GM08714 (cell line): ENCODE results near the gene TDO2.
"Not testable (repeated sequence)": the region's sequence is repeated elsewhere in the genome, so short reads cannot be mapped to it uniquely, and the experiment has no call there.

Experiments
- H3K4me3 ChIP-seq: fragments of 200-500 bp; sonication (Bioruptor generic); 2 replicates; pipeline ENCODE4 v1.5.1; 2014; ENCODE audit warnings: mild to moderate bottlenecking, low read length, inconsistent platforms
- ZNF274 ChIP-seq: IDR thresholded peaks from 2 replicates; pipeline ENCODE4 v1.6.1; 2012; ENCODE audit warnings: mild to moderate bottlenecking, low read depth, low read length

The TDO2 gene

DNA sequence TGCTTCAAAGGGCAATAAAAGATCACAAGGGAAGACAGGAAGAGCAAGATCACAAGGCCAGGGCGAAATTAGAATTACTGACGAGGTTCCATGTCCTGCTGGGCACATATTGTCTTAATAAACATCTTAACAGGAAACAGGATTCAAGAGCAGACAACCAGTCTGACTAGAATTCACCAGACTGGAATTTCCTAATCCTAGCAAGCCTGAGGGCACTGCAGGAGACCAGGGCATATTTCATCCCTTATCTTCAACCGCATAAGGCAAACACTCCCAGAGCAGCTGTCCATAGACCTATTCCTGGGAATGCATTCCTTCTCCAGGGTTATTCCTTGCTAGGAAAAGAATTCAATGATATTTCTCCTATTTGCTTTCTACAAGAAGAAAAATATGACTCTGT, 12.4 kb upstream of the TDO2 start:
- no peak for TF ChIP-seq ZNF274

DNA sequence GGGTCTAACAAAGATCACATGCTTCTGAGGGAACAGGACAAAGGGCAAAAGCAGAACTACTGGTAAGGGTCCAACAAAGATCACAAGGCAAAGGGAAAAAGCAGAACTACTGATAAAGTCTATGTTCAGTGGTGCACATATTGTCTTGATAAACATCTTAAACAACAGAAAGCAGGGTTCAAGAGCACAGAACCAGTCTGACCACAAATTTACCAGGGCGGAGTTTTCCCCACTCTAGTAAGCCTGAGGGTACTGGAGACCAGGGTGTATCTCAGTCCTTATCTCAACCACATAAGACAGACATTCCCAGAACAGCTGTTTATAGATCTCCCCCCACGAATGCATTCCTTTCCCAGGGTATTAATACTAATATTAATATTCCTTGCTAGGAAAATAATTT, 5.1 kb upstream of the TDO2 start:
- not testable (repeated sequence) for H3K4me3 ChIP-seq

More for the DNA sequence above, 12.4 kb upstream of the TDO2 start:
- no peak overlapping the region for H3K4me3 ChIP-seq

DNA sequence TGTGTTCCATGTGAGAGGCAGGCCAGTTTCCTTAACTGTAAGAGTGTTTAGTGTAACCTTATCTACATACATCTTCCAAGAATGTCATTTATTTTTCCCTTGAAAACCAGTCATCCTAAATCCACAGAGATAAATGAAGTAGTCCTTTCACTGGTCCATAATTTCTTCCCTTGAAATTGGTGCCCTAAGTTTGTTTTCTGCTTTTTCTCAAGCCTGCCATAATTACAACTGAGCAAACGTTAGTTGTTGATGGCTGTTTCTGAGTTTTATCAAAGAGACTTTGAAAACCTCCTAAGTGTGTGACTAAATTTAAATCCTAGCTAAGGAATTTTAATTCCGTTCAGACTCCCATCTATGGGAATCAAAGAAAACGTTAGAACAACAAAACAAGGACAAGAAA, 3.6 kb upstream of the TDO2 start:
- TF ChIP-seq ZNF274 = no peak
- no peak overlapping the region for H3K4me3 ChIP-seq

DNA sequence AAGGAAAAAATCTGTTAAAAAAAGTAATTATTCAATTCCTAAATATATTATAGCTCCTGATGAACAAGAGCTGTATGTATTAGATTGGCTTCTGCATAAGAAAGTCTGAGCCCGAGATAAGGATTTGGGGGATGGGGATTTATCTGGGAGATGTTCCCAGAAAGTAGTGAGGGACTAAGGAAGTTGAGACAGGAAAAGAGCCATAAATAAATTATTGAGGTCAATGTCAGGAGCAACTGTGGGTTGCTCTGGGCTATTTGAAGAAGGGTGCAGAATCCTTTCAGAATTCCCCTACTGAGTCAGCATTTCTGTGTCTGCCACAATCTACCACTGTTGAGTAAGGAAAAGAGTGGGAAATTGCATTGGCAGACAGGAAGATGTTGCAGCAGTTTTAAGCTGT, 3.1 kb upstream of the TDO2 start:
- no peak for TF ChIP-seq ZNF274

DNA sequence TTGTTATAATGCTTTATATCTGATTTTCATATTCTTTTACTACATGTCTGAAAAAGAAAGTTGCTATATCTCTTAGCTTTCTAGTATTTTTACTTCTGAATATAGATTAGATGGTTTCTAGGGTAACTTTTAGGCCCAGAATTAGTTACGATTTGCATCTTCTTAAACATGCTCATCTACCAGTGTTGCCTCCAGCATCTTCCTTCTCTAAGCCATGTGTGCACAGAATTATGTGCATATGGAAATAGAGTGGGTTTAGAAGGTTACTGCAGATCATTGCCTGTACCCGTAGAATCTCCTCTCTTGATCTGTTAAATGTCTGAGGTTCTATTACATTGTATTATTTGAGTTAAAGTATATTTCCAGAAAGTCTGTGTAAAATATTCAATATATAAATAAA, 2.5 kb upstream of the TDO2 start:
- TF ChIP-seq ZNF274 = no peak
- H3K4me3 ChIP-seq = no peak overlapping the region

More for the DNA sequence above, 3.1 kb upstream of the TDO2 start:
- H3K4me3 ChIP-seq = no peak overlapping the region

DNA sequence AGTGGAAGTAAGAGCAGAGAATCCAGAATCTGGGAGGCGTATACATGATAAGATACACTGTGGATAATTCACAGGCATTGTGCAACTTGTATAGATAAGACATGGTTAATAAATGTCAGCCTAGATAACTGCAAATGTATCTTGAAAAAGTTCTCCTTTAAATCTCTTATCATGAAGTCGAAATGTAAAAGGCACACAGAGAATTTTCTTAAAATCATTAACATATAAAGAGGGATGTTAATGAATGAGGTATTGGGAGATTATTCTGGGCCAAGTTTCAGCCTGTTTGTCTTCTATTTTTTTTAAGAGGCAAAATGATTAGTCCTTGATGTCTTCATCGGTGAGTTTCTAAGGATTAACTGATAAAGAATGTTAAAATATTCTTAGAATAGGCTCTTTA, 835 bp downstream of the TDO2 start:
- no peak for TF ChIP-seq ZNF274

DNA sequence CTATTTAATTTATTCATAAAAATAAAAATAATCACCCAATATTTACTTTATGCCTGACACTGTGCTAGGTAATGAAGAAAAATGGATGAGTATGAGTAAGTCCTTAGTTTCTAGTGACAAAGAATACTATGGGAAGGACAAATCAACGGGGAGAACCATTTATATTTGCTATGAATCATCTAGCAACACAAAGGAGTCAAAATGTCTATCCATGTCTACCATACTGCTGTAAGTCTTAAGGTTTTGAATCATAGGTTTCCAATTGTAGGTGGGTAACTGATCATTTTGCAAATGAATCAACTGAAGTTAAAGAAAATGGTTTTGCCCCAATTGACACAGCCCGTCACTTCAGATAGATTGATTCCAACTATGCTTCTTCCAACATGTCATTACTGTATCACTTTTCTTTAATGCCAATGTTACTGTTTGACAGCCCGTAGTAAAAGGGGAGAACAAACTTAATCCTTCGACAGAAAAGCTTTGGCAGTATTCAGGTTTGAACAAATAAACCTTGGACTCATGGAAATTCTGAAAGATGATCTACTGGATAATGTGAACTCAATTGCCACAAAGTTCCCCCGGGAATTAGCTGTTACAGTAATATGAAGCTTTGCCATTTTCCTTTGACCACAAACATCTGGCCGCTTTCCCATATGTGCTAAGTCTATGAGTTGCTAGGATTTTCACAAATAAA, 3.2 kb downstream of the TDO2 start:
- no peak for TF ChIP-seq ZNF274
- no peak overlapping the region for H3K4me3 ChIP-seq

More for the DNA sequence above, 835 bp downstream of the TDO2 start:
- H3K4me3 ChIP-seq = no peak overlapping the region

DNA sequence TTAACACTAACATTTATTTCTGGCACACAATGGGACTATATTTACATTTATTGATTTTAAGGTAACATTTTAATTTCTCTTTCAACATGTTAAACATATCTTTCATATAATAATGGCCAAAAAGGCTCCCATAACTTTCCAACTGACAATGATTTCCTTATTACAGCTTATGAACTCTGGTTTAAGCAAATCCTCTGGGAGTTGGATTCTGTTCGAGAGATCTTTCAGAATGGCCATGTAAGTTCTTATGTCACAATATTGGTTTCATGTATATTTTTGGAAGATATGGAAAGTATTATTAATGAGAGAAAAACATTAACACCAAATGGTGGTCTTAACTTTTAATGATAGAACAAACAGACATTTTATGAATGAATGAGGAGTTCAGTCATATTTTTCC, 4.1 kb downstream of the TDO2 start:
- no peak overlapping the region for H3K4me3 ChIP-seq
- TF ChIP-seq ZNF274 = no peak

DNA sequence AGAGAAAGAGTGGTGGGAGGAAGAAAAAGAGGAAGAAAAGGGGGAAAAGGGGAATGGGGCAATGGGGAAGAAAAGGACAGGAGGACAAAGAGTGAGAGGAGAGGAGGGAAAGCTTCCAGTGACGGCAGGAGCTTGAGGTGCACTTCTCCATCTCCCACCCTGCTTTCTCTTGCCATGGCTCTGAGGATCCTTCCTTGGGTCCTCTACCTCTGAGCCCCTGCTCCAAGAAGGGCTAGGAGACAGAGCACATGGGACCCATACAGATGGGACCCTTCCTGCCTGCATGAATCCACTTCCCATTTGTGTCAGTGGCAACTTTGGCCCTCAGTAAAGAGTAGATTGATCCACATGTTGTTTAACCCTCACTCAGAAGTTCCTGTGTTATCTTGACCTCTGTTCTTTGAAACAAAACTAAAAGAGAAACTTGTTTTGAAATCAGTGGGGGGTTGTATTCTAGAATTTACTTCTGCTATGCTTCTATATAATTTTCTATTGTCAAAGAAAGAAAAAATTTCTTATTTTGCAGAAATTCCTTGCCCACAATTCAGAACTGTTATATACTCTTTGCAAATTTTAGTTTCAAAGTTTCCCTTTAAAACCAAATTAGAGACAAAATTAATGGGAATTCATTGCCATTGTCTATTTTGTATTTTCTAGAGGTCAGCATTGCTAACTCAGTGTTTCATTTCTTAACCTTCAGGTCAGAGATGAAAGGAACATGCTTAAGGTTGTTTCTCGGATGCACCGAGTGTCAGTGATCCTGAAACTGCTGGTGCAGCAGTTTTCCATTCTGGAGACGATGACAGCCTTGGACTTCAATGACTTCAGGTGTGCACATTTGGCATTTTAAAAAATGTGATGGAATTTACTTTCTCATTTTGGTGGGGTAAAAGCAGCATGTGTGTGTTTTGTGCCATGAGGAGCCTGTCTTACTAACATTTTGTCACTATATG, 5.0 kb downstream of the TDO2 start:
- H3K4me3 ChIP-seq = no peak overlapping the region
- no peak for TF ChIP-seq ZNF274

DNA sequence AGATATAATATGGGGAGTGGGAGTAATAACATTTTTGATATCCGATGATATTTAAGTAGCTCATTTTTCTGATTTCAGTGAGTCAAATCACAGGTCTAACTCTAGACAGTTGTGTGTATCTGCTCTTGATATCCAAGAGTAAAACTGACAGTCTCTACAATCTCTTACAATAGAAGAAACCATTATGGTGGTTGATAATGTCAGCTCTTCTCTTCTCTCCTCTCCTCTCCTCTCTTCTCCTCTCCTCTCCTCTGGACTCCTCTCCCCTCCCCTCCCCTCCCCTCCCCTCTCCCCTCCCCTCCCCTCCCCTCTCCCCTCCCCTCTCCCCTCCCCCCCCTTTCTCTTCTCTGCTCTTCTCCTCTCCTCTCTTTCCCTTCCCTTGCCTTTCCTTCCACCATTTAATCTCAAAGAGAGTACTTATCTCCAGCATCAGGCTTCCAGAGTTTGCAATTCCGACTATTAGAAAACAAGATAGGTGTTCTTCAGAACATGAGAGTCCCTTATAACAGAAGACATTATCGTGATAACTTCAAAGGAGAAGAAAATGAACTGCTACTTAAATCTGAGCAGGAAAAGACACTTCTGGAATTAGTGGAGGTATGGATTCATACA, 6.2 kb downstream of the TDO2 start:
- no peak overlapping the region for H3K4me3 ChIP-seq
- TF ChIP-seq ZNF274 = no peak

DNA sequence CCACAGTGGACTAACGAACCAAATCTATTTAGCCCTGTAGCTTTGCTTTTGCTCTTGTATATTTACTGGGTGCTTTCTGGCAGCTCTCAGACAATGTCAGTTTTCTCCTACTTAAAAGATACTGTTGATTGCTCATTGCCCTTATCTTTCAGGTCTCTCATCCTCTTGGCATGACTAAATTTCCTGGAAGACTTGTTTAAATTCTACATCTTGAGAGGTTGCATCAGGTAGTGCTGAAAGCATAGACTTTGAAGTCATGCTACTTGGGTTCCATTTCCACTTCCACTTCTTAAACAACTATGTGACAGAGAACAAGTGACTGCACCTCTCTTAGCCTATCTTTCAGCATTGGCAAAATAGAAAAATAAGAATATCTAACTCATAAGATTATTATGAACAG, 8.4 kb downstream of the TDO2 start:
- no peak for TF ChIP-seq ZNF274
- no peak overlapping the region for H3K4me3 ChIP-seq

DNA sequence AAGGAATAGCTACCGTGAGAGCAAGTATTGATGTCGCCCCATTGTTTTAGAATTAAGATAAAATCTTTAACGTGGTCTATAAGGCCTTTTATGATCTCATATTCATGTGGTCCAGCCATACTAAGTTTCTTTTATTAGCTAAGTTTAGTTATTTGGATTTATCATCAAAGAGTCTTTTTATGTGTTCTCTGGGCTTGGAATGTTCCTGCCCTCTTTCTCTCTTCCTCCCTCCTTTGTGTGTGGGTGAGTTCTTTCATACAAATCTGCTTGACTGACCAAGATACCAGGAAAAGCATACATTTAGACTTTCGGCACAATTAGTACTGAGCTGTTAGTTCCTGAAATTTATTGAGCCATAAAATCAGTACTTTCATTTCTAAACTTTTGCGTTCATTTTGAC, 11.3 kb downstream of the TDO2 start:
- no peak for TF ChIP-seq ZNF274
- H3K4me3 ChIP-seq = no peak overlapping the region

DNA sequence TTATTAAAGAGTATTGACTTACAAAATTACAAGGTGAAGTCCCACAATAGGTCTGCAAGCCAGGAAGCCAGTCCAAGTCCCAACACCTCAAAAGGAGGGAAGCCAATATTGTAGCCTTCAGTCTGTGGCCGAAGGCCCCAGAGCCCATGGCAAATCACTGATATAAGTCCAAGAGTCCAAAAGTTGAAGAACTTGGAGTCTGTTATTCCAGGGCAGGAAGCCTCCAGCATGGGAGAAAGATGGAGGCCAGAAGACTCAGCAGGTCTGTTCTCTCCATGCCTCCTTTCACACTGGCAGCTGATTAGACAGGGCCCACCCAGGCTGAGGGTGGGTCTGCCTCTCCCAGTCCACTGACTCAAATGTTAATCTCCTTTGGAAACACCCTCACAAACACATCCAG, 18.1 kb downstream of the TDO2 start:
- TF ChIP-seq ZNF274 = no peak
- H3K4me3 ChIP-seq = no peak overlapping the region

DNA sequence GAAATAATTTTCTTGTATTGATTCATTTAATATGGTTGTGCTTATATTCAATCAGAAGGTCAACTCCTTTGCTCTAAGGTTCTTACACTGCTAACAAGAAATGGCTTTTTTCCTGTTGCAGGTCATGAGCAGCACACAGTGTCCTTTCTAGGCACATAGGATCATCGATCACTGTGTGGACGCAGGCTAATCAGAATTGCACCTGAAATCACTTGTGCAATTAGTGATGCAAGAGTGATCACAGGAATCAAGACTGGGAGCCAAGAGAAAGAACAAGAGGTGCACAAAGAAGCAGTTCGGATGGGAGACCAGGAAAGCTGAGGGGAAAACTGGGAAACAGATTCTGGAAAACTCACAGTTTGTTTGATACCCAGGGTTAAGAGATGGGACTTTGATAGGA, 21.1 kb downstream of the TDO2 start:
- no peak for TF ChIP-seq ZNF274
- H3K4me3 ChIP-seq = no peak overlapping the region

DNA sequence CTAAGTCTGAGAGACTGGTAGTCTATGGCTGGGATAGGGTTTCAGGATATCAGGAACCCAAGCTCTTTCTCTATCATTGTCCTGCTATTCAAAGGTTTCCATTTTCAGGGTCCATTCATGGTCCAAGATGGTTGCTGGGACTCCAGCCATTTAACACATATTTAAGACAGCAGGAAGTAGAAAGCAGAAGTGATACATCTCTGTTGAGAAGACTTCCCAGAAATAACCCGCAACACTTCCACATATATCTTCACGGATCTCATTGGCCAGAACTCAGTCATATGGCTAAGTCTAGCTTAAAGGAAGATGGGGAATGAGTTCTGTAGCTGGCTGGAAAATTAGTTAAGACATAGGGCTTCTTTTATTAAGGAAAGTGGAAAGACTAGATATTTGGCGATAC, 26.3 kb downstream of the TDO2 start:
- H3K4me3 ChIP-seq = no peak overlapping the region
- no peak for TF ChIP-seq ZNF274

DNA sequence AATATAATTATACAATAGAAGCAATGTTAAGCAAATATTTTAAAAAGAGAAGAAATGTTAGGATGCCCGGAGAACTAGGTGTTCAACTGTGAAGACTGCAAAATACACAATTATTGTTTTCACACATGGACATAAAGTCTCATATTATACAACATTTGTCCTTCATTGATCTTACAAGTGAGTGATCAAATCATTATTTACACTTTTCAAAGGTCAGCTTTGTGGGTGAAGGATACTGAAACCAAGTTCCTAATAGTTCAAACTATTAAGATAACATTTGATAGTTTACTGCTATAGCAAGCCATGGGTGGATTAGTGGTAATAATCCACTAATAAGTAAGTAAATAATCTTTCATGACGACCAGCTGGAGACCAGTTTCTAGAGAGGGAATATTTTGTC, 26.8 kb downstream of the TDO2 start:
- no peak for TF ChIP-seq ZNF274
- no peak overlapping the region for H3K4me3 ChIP-seq
